GM21576 (cell line): ENCODE results near the gene TXNRD2.

Source experiments
- ATAC-seq: cut with Tn5 transposase; IDR thresholded peaks from one replicate; pipeline ENCODE4 v1.9.1; 2021; ENCODE audit warnings: mild to moderate bottlenecking, moderate library complexity; ENCODE audit not compliant: unreplicated experiment

TXNRD2 gene

DNA sequence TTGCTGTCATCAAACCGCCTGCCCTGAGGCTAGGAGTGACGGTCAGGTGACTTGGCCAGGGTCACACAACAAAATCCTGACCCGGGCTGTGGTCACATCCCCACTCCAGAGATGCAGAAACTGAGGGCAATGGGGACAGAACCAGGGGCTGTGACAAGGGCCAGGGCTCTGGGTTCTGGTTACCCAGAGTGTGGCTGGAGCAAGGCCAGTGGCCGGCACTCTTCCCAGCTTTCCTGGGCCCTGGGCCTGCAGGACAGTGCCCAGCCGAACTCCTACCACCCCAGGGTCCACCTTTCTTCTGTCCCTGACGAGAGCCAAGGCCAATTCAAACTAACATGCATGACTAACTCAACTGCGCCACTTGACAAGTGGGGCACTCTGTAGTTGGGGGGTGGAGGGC is 39.1 kb upstream of the TXNRD2 start:
- no peak for ATAC-seq

DNA sequence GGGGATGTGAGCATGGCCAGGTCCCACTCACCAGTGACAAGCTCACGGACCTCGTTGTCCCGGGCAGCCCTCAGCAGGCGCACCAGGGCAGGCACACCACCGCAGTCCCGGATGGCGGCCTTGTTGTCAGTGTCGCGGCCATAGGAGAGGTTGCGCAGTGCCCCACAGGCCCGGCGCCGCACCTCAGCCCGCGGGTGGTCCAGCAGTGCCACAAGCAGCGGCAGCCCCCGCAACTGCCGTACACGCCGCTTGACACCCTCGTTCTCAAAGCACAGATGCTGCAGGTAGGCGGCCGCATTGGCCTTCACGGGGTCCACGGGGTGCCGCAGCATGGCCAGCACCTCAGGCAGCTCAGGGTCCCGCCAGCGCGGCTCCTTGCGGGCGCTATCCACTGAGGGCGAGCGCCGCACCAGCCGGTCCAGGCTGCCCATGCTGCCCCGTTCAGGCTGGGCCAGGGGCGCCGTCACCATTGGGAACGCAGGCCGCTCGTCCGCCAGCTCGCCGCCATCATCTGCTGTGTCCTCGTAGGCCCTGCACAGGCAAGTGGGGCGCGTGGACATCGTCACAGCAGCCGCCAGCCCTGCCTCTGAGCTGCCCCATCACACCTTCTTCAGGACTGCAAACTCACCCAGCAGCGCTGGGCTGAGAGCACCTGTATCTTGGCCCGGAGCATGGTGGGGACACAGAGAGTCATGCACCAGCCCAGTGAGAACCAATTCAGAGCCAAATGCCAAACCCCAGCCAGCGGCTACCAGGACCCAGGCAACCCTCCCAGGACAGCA is 38.3 kb upstream of the TXNRD2 start:
- ATAC-seq = no peak

DNA sequence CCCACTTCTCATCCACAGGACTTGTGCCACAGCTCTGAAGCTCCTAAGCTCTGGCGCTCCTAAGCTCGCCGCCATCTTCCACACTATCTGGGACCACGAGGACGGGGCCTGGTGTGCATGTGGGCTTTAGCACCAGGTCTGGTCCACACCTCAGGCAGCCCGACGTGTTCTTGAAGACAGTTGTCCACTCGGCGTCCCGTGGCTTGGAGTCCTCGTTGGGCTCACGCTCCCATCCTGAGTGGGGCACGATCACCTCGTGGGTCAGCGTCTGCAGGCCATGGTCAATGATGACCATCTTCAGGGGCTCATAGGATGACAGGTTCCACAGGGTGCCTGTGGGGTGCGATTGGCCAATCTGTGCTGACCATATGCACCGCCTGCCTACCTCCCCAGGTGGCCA is 37.1 kb upstream of the TXNRD2 start:
- no peak for ATAC-seq

GRCh38 chr22:19977296-19978243 is 36.0 kb upstream of the TXNRD2 start:
- ATAC-seq = no peak

DNA sequence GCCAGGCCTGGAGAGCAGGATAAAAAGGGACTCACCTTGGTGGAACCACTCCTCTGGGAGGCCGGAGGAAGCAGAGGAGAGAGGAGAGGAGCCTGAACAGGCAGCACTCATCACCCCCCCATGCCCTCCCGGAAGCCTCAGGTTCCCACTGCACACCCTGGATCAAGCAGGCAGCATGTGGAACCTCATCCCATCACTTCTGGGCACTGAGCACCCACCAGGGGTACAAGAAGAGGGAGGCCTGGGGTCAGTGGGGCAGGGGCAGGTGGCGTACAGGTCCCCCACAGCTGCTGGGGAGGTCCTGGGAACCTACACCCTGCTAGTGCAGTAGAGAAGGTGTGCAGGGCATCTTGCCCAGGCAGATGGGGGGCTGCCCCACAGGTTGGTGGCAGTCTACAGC is 35.1 kb upstream of the TXNRD2 start:
- ATAC-seq = no peak

- no peak for ATAC-seq
These were observed 34.1 kb upstream of the TXNRD2 start for GRCh38 chr22:19975707-19976035.

DNA sequence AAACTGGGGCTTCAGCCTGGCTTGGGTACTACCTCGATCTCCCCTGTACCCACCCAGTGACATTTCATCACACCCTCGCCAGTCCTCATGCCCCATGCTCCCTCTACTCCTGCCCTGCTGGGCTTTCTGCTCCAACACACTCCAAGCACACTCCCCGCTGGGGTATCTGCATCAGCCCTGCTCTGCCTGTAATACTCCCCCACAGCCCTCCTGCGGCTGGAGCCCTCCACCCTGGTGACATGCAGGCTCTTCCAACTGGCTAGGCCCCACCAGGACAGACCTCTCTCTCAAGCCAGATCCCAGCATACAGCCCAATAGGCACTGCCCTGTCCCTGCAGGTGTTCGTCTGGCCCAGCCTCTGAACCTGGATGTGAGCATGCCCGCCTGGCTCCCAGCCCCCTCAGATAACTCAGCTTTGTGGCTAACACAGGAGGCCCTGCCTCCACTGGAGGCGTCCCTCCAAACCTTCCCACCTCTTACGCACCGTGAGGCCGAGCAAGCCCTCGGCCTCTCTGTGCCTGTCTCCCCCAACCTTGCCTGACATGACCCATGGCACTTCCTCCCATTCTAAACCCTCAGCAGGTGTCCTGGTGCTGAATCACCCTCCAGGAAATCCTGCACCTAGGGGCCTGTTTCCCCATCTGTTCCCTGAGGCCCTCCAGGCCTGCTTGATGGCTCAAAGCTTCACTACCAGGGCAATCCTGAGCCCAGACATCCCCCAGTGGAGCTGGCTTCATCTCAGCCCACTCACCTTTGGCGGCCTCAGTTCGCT is 33.5 kb upstream of the TXNRD2 start:
- no peak for ATAC-seq

- ATAC-seq = no peak
These were observed 32.7 kb upstream of the TXNRD2 start for GRCh38 chr22:19974268-19974861.

GRCh38 chr22:19973551-19974267 is 32.1 kb upstream of the TXNRD2 start:
- no peak for ATAC-seq

DNA sequence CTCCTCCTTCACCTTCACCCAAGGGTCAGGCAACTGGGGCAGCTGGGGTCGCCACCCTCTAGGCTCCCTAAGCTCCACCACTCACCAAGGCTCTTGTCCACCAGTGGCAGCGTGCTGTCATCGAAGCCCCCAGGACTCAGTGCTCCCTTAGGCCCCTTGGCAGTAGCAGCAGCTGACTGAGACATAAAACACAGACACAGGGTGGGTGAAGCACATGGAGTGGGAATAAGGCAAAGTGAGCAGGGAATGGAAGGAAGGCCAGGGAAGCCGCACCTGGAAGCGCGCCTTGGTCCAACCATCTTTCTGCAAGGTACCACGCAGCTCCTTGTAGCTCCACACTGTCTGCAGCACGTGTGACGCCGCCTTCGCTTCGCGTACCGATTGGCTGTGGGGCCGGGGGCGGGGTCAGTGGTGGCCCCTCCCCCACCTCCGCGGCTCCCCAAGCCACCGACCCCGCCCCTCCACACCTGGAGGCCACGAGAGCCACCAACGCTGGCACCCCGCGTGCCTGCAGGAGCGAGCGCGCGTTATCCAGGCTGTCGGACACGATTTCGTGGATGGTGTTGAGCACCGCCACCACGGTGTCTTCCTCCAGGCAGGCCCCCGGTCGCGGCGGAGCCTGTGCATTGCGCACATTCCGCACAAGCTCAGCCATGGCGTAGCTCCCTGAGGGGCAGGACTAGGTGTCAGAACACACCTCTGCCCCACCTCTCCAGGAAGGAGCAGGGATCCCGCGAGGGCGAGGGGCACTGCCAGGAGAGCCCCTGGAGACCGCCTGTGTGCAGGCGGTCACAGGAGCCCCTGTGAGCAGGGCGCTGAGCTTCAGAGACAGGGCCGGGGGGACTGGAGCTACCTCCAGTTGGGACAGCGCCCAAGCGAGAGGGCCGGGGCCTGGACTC is 31.3 kb upstream of the TXNRD2 start:
- no peak for ATAC-seq

GRCh38 chr22:19972251-19972650 is 30.6 kb upstream of the TXNRD2 start:
- ATAC-seq = no peak

- no peak for ATAC-seq
These were observed 29.9 kb upstream of the TXNRD2 start for GRCh38 chr22:19971276-19972124.

- ATAC-seq = no peak
These were observed 29.1 kb upstream of the TXNRD2 start for GRCh38 chr22:19970479-19971275.

GRCh38 chr22:19970031-19970478 is 28.4 kb upstream of the TXNRD2 start:
- ATAC-seq = no peak

- no peak for ATAC-seq
These were observed 27.7 kb upstream of the TXNRD2 start for GRCh38 chr22:19969141-19969928.

- ATAC-seq = no peak
These were observed 26.9 kb upstream of the TXNRD2 start for GRCh38 chr22:19968450-19968891.
